K562 (cell line): ENCODE measurements around the gene SLC37A3. TPM values are rescaled to one million over a fixed set of nuclear protein-coding genes. Genes with fewer than 3 reads are reported as not detected.

Experiments used
- BCOR ChIP-seq: fragments of 450-650 bp; IDR thresholded peaks from 2 replicates; pipeline ENCODE4 v1.6.1; 2016
- CC2D1A ChIP-seq: fragments of 450-650 bp; IDR thresholded peaks from 2 replicates; pipeline ENCODE4 v1.6.1; 2017; ENCODE audit warnings: mild to moderate bottlenecking
- DPF2 ChIP-seq: fragments of 450-650 bp; IDR thresholded peaks from 2 replicates; pipeline ENCODE4 v1.6.1; 2016
- ELF4 ChIP-seq: fragments of 450-650 bp; formaldehyde crosslinking; IDR thresholded peaks from 2 replicates; pipeline ENCODE4 v1.4.0; 2022; ENCODE audit warnings: missing genetic modification characterization
- FUS ChIP-seq: fragments of 200-400 bp; formaldehyde crosslinking; optimal IDR thresholded peaks from 2 replicates; pipeline ENCODE3; 2017; ENCODE audit warnings: low read depth, low read length
- GABPA ChIP-seq: fragments of 200-800 bp; sonication (Bioruptor generic); conservative IDR thresholded peaks from 2 replicates; pipeline ENCODE4 v1.6.1; 2016; ENCODE audit warnings: low read depth, missing genetic modification characterization, missing compliant biosample characterization
- L3MBTL2 ChIP-seq: fragments of 450-650 bp; IDR thresholded peaks from 2 replicates; pipeline ENCODE4 v1.6.1; 2016; ENCODE audit warnings: mild to moderate bottlenecking, moderate library complexity
- MEF2A ChIP-seq: IDR thresholded peaks from 2 replicates; pipeline ENCODE4 v1.6.1; 2011; ENCODE audit warnings: low read depth, mild to moderate bottlenecking, low read length, moderate library complexity; ENCODE audit not compliant: control insufficient read depth
- SMAD1 ChIP-seq: fragments of 150-350 bp; IDR thresholded peaks from 2 replicates; pipeline ENCODE4 v1.6.1; 2014; ENCODE audit warnings: low read length, low read depth; ENCODE audit not compliant: partially characterized antibody
- SMARCA4 ChIP-seq: fragments of 450-650 bp; IDR thresholded peaks from 2 replicates; pipeline ENCODE4 v1.6.1; 2016
- ZC3H4 ChIP-seq: sonication (generic); formaldehyde crosslinking; IDR thresholded peaks from 2 replicates; pipeline ENCODE4 v1.9.0; 2021; ENCODE audit warnings: missing genetic modification reagents, borderline replicate concordance
- ZNF239 ChIP-seq: fragments of 250-450 bp; sonication (Bioruptor Pico); IDR thresholded peaks from 2 replicates; pipeline ENCODE4 v1.4.0; 2020; ENCODE audit warnings: mild to moderate bottlenecking
- polyA plus RNA-seq, 8 experiments: library from polyadenylated mRNA; depleted of rRNA in 4 of 8; stranded (reverse) in 5 of 8; unstranded in 3 of 8; fragments of >200 nt; fragmentation: Nextera tagmentation in 2 of 8; fragmentation: Illumina TruSeq in 1 of 8; extraction: Ambion mirVana in 2 of 8; extraction: Trizol in 1 of 8; gene quantifications; 2 replicates each; pipeline versions ENCODE4 v1.2.1 to v1.2.3, GENCODE V29; 2011 to 2014; ENCODE audit warnings: inconsistent platforms in 1 of 8, missing spikeins in 1 of 8
- total RNA-seq, 7 experiments: library from RNA; depleted of rRNA in 6 of 7; stranded (reverse); fragments of >200 nt in 6 of 7; fragmentation: Illumina TruSeq in 2 of 7; extraction: Trizol in 2 of 7; gene quantifications; 2 replicates each; pipeline versions ENCODE4 v1.2.1 to v1.2.3, GENCODE V29; 2011 to 2021; ENCODE audit warnings: low replicate concordance in 1 of 7
- TF ChIP-seq, protein P1 (sequence below): fragments of 450-650 bp; formaldehyde crosslinking; IDR thresholded peaks from 2 replicates; pipeline ENCODE4 v1.4.0; 2020; ENCODE audit warnings: mild to moderate bottlenecking, moderate library complexity
- TF ChIP-seq, protein P2 (sequence below): fragments of 450-650 bp; IDR thresholded peaks from 2 replicates; pipeline ENCODE4 v1.7.1; 2018; ENCODE audit warnings: mild to moderate bottlenecking, low read depth; ENCODE audit not compliant: partially characterized antibody
- TF ChIP-seq, protein P3 (sequence below): sonication (generic); formaldehyde crosslinking; IDR thresholded peaks from 2 replicates; pipeline ENCODE4 v1.8.0; 2022; ENCODE audit warnings: mild to moderate bottlenecking, missing genetic modification reagents, borderline replicate concordance
- TF ChIP-seq, protein P4 (sequence below): fragments of 250-450 bp; sonication (Bioruptor Pico); IDR thresholded peaks from 2 replicates; pipeline ENCODE4 v1.5.1; 2021; ENCODE audit warnings: mild to moderate bottlenecking
- TF ChIP-seq, protein P5 (sequence below): fragments of 150-350 bp; conservative IDR thresholded peaks from 2 replicates; pipeline ENCODE4 v1.6.1; 2014; ENCODE audit warnings: low read length

SLC37A3 gene
- total and polyA plus RNA-seq, 9 of the 15 experiments (the other 6 are each of a cell fraction or from before 2014, with no cell fraction given): 11.7 to 59.1 (median 26.8) TPM

DNA sequence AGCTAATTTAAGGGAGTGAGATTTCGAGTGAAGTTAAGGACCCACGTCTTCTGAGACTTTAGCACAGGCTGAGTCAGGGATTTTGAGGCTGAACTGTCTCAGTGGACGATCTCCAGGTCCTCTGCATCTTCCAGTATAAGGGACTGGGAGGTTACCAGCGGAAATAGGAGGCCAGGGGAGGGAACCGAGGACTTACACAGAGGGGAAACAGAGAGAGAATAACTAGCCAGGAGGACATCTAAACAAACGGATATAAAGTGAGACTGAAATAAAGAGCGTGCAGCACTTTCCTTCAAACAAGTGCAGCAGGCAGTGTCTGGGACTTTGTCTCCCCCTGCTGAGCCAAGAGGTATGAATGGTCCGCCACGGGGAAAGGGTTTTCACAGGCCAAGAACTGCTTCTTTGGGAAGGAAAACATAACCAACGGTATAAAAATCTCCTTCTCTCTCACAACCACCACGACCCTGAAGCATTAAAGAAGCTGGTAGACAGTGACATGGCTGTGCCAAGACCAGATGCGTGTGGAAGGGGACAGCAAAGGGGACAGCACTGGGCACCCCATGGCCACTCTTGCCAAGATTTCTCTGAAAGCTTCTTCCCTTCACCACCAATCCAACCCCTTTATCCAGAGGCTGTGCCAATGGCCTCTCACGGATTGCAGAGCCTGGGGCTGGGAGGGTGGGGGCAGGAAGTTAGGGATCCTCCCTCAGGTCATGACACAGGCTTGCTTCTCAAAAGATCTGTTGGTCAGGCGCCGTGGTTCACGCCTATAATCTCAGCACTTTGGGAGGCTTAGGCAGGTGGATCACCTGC, 72.0 kb downstream of the SLC37A3 start (continued):
- TF ChIP-seq, protein P1, sequence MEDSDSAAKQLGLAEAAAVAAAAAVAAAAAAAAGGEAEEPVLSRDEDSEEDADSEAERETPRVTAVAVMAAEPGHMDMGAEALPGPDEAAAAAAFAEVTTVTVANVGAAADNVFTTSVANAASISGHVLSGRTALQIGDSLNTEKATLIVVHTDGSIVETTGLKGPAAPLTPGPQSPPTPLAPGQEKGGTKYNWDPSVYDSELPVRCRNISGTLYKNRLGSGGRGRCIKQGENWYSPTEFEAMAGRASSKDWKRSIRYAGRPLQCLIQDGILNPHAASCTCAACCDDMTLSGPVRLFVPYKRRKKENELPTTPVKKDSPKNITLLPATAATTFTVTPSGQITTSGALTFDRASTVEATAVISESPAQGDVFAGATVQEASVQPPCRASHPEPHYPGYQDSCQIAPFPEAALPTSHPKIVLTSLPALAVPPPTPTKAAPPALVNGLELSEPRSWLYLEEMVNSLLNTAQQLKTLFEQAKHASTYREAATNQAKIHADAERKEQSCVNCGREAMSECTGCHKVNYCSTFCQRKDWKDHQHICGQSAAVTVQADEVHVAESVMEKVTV (CRISPR knock-in tag): peak; percentile 99
- TF ChIP-seq, protein P2, sequence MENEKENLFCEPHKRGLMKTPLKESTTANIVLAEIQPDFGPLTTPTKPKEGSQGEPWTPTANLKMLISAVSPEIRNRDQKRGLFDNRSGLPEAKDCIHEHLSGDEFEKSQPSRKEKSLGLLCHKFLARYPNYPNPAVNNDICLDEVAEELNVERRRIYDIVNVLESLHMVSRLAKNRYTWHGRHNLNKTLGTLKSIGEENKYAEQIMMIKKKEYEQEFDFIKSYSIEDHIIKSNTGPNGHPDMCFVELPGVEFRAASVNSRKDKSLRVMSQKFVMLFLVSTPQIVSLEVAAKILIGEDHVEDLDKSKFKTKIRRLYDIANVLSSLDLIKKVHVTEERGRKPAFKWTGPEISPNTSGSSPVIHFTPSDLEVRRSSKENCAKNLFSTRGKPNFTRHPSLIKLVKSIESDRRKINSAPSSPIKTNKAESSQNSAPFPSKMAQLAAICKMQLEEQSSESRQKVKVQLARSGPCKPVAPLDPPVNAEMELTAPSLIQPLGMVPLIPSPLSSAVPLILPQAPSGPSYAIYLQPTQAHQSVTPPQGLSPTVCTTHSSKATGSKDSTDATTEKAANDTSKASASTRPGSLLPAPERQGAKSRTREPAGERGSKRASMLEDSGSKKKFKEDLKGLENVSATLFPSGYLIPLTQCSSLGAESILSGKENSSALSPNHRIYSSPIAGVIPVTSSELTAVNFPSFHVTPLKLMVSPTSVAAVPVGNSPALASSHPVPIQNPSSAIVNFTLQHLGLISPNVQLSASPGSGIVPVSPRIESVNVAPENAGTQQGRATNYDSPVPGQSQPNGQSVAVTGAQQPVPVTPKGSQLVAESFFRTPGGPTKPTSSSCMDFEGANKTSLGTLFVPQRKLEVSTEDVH: peak; percentile 38
- no peak for TF ChIP-seq GABPA (tag)
- TF ChIP-seq FUS: no peak
- peak; percentile 51 for TF ChIP-seq DPF2
- TF ChIP-seq ZNF239 (CRISPR knock-in tag): peak; percentile 57
- peak; percentile 29; the same call in 1 of the 2 replicates for TF ChIP-seq ELF4 (CRISPR knock-in tag)
- TF ChIP-seq, protein P3, sequence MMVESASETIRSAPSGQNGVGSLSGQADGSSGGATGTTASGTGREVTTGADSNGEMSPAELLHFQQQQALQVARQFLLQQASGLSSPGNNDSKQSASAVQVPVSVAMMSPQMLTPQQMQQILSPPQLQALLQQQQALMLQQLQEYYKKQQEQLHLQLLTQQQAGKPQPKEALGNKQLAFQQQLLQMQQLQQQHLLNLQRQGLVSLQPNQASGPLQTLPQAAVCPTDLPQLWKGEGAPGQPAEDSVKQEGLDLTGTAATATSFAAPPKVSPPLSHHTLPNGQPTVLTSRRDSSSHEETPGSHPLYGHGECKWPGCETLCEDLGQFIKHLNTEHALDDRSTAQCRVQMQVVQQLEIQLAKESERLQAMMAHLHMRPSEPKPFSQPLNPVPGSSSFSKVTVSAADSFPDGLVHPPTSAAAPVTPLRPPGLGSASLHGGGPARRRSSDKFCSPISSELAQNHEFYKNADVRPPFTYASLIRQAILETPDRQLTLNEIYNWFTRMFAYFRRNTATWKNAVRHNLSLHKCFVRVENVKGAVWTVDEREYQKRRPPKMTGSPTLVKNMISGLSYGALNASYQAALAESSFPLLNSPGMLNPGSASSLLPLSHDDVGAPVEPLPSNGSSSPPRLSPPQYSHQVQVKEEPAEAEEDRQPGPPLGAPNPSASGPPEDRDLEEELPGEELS (CRISPR knock-in tag): no peak
- TF ChIP-seq ZC3H4 (CRISPR knock-in tag): no peak
- peak; percentile 57 for TF ChIP-seq SMARCA4
- TF ChIP-seq, protein P4, sequence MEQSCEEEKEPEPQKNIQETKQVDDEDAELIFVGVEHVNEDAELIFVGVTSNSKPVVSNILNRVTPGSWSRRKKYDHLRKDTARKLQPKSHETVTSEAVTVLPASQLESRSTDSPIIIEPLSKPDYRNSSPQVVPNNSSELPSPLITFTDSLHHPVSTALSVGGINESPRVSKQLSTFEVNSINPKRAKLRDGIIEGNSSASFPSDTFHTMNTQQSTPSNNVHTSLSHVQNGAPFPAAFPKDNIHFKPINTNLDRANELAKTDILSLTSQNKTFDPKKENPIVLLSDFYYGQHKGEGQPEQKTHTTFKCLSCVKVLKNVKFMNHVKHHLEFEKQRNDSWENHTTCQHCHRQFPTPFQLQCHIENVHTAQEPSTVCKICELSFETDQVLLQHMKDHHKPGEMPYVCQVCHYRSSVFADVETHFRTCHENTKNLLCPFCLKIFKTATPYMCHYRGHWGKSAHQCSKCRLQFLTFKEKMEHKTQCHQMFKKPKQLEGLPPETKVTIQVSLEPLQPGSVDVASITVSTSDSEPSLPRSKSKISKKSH (CRISPR knock-in tag): no peak
- TF ChIP-seq CC2D1A: peak; percentile 91
- no peak for TF ChIP-seq SMAD1
- no peak for TF ChIP-seq MEF2A
- peak; percentile 64 for TF ChIP-seq L3MBTL2
- TF ChIP-seq BCOR: 0 out of 2 replicates have a peak, but pooled peaks have one; percentile 49
- TF ChIP-seq, protein P5, sequence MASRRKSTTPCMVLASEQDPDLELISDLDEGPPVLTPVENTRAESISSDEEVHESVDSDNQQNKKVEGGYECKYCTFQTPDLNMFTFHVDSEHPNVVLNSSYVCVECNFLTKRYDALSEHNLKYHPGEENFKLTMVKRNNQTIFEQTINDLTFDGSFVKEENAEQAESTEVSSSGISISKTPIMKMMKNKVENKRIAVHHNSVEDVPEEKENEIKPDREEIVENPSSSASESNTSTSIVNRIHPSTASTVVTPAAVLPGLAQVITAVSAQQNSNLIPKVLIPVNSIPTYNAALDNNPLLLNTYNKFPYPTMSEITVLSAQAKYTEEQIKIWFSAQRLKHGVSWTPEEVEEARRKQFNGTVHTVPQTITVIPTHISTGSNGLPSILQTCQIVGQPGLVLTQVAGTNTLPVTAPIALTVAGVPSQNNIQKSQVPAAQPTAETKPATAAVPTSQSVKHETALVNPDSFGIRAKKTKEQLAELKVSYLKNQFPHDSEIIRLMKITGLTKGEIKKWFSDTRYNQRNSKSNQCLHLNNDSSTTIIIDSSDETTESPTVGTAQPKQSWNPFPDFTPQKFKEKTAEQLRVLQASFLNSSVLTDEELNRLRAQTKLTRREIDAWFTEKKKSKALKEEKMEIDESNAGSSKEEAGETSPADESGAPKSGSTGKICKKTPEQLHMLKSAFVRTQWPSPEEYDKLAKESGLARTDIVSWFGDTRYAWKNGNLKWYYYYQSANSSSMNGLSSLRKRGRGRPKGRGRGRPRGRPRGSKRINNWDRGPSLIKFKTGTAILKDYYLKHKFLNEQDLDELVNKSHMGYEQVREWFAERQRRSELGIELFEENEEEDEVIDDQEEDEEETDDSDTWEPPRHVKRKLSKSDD: no peak
